Mesendoderm (in vitro differentiated cells): ENCODE measurements around the gene NEUROD2.

Source experiments
- DNase-seq: peaks from one replicate; pipeline ENCODE4 v3.0.0; 2013
- H2AK5ac ChIP-seq: 2 replicates; pipeline ENCODE4 v1.6.1; 2013; ENCODE audit warnings: low read length, inconsistent platforms
- H2BK120ac ChIP-seq: 2 replicates; pipeline ENCODE4 v1.6.1; 2013; ENCODE audit warnings: low read depth, mild to moderate bottlenecking, low read length, moderate library complexity, mixed read lengths
- H2BK15ac ChIP-seq: replicated peaks from 2 replicates; pipeline ENCODE4 v1.6.1; 2013; ENCODE audit warnings: low read depth, mild to moderate bottlenecking, moderate library complexity
- H2BK5ac ChIP-seq: 2 replicates; pipeline ENCODE4 v1.6.1; 2013; ENCODE audit warnings: low read length, inconsistent platforms
- H3K18ac ChIP-seq: 2 replicates; pipeline ENCODE4 v1.6.1; 2013; ENCODE audit warnings: mild to moderate bottlenecking, low read length, mixed read lengths
- H3K23ac ChIP-seq: one replicate; pipeline ENCODE4 v1.6.1; 2013; ENCODE audit warnings: low read length
- H3K27ac ChIP-seq: 2 replicates; pipeline ENCODE4 v1.5.1; 2013; ENCODE audit warnings: low read depth, mild to moderate bottlenecking, inconsistent platforms, low read length, moderate library complexity
- H3K27me3 ChIP-seq: 2 replicates; pipeline ENCODE4 v1.6.1; 2013; ENCODE audit warnings: low read length, control low read depth, mild to moderate bottlenecking, inconsistent platforms; ENCODE audit not compliant: insufficient read depth, poor library complexity
- H3K36me3 ChIP-seq: 2 replicates; pipeline ENCODE4 v1.6.1; 2013; ENCODE audit warnings: low read length, inconsistent platforms; ENCODE audit not compliant: control insufficient read depth, insufficient read depth
- H3K4ac ChIP-seq: one replicate; pipeline ENCODE4 v1.6.1; 2013; ENCODE audit warnings: low read depth, mild to moderate bottlenecking, low read length, moderate library complexity
- H3K4me1 ChIP-seq: 2 replicates; pipeline ENCODE4 v1.6.1; 2013; ENCODE audit warnings: low read depth, low read length, inconsistent platforms; ENCODE audit not compliant: control insufficient read depth
- H3K4me2 ChIP-seq: 2 replicates; pipeline ENCODE4 v1.6.1; 2013; ENCODE audit warnings: low read length
- H3K4me3 ChIP-seq: 2 replicates; pipeline ENCODE4 v1.5.1; 2013; ENCODE audit warnings: mild to moderate bottlenecking, low read length
- H3K56ac ChIP-seq: one replicate; pipeline ENCODE4 v1.6.1; 2013; ENCODE audit warnings: low read length
- H3K79me1 ChIP-seq: 2 replicates; pipeline ENCODE4 v1.6.1; 2013; ENCODE audit warnings: low read length, inconsistent platforms
- H3K79me2 ChIP-seq: 2 replicates; pipeline ENCODE4 v1.6.1; 2013; ENCODE audit warnings: mild to moderate bottlenecking, low read length; ENCODE audit not compliant: control insufficient read depth, insufficient read depth
- H3K9ac ChIP-seq: 2 replicates; pipeline ENCODE4 v1.6.1; 2013; ENCODE audit warnings: low read length, inconsistent platforms
- H4K5ac ChIP-seq: one replicate; pipeline ENCODE4 v1.6.1; 2013; ENCODE audit warnings: low read length
- H4K8ac ChIP-seq: one replicate; pipeline ENCODE4 v1.6.1; 2013; ENCODE audit warnings: low read depth, mild to moderate bottlenecking, control low read depth, low read length, moderate library complexity
- WGBS: extraction: QIAGEN DNeasy Blood & Tissue Kit; methylation state at CpG from one replicate; pipeline ENCODE4 v1.1.7; 2013; ENCODE audit warnings: low lambda C conversion rate, missing lambda C conversion rate; ENCODE audit not compliant: insufficient coverage; ENCODE audit errors: extremely low coverage; 5-methylcytosine and 5-hydroxymethylcytosine counted together

Gene NEUROD2

GRCh38 chr17:39600288-39600996 is 7.3 kb downstream of the NEUROD2 start:
- H3K27ac ChIP-seq: no peak overlapping the region
- no peaks in the 10 kb centered on the region for H3K79me1 ChIP-seq
- no peaks in the 10 kb centered on the region for H3K36me3 ChIP-seq
- H2BK120ac ChIP-seq: no peak overlapping the region
- H4K5ac ChIP-seq: no peak overlapping the region
- no peak overlapping the region for H3K4ac ChIP-seq
- H2BK15ac ChIP-seq: no peak overlapping the region
- no peak for DNase-seq
- H3K27me3 ChIP-seq: peaks cover 97% of the 10 kb centered on the region
- WGBS: no CpG with 5 or more reads among the region's 13 CpGs
- H4K8ac ChIP-seq: no peak overlapping the region
- H3K79me2 ChIP-seq: no peaks in the 10 kb centered on the region
- no peak overlapping the region for H2AK5ac ChIP-seq
- H3K18ac ChIP-seq: no peak overlapping the region
- no peak overlapping the region for H2BK5ac ChIP-seq
- no peak overlapping the region for H3K4me2 ChIP-seq
- no peak overlapping the region for H3K4me3 ChIP-seq
- H3K4me1 ChIP-seq: no peaks in the 10 kb centered on the region
- no peak overlapping the region for H3K9ac ChIP-seq
- no peak overlapping the region for H3K56ac ChIP-seq
- H3K23ac ChIP-seq: peak overlapping the region; percentile 29

GRCh38 chr17:39599665-39600231 is 8.0 kb downstream of the NEUROD2 start:
- no peak overlapping the region for H3K9ac ChIP-seq
- H4K8ac ChIP-seq: no peak overlapping the region
- H3K4me3 ChIP-seq: no peak overlapping the region
- no peak overlapping the region for H2BK120ac ChIP-seq
- no peak overlapping the region for H3K27ac ChIP-seq
- no CpG with 5 or more reads among the region's 28 CpGs for whole genome bisulfite sequencing
- no peak overlapping the region for H3K4ac ChIP-seq
- H3K56ac ChIP-seq: no peak overlapping the region
- H3K79me2 ChIP-seq: no peaks in the 10 kb centered on the region
- no peaks in the 10 kb centered on the region for H3K79me1 ChIP-seq
- H3K4me2 ChIP-seq: no peak overlapping the region
- H2BK15ac ChIP-seq: no peak overlapping the region
- no peak overlapping the region for H3K18ac ChIP-seq
- DNase-seq: no peak
- no peak overlapping the region for H3K23ac ChIP-seq
- H2AK5ac ChIP-seq: no peak overlapping the region
- peaks cover 96% of the 10 kb centered on the region for H3K27me3 ChIP-seq
- no peak overlapping the region for H2BK5ac ChIP-seq
- no peaks in the 10 kb centered on the region for H3K36me3 ChIP-seq
- H3K4me1 ChIP-seq: no peaks in the 10 kb centered on the region
- H4K5ac ChIP-seq: no peak overlapping the region

- WGBS: no CpG with 5 or more reads among the region's 36 CpGs
- no peaks in the 10 kb centered on the region for H3K36me3 ChIP-seq
- DNase-seq: no peak
Observed at GRCh38 chr17:39599004-39599664, 8.6 kb downstream of the NEUROD2 start.

GRCh38 chr17:39598630-39599003 is 9.1 kb downstream of the NEUROD2 start:
- no peak overlapping the region for H3K18ac ChIP-seq
- no peak overlapping the region for H3K27ac ChIP-seq
- H3K27me3 ChIP-seq: peaks cover 91% of the 10 kb centered on the region
- no peak overlapping the region for H2BK120ac ChIP-seq
- H3K4ac ChIP-seq: no peak overlapping the region
- no CpG with 5 or more reads among the region's 17 CpGs for WGBS
- no peak overlapping the region for H2BK5ac ChIP-seq
- no peak overlapping the region for H3K23ac ChIP-seq
- H3K79me1 ChIP-seq: no peaks in the 10 kb centered on the region
- no peaks in the 10 kb centered on the region for H3K79me2 ChIP-seq
- H2AK5ac ChIP-seq: no peak overlapping the region
- H3K56ac ChIP-seq: no peak overlapping the region
- no peak overlapping the region for H3K4me2 ChIP-seq
- no peak overlapping the region for H3K4me3 ChIP-seq
- DNase-seq: no peak
- H3K4me1 ChIP-seq: no peaks in the 10 kb centered on the region
- no peak overlapping the region for H2BK15ac ChIP-seq
- H3K36me3 ChIP-seq: no peaks in the 10 kb centered on the region
- no peak overlapping the region for H3K9ac ChIP-seq
- no peak overlapping the region for H4K8ac ChIP-seq
- no peak overlapping the region for H4K5ac ChIP-seq

More at GRCh38 chr17:39599004-39599664, 8.6 kb downstream of the NEUROD2 start:
- no peak overlapping the region for H2BK5ac ChIP-seq
- no peak overlapping the region for H2BK15ac ChIP-seq
- no peak overlapping the region for H3K4me2 ChIP-seq
- no peak overlapping the region for H3K18ac ChIP-seq
- no peak overlapping the region for H3K4me3 ChIP-seq
- no peaks in the 10 kb centered on the region for H3K4me1 ChIP-seq
- H3K56ac ChIP-seq: no peak overlapping the region
- no peak overlapping the region for H4K5ac ChIP-seq
- H2BK120ac ChIP-seq: no peak overlapping the region
- H3K4ac ChIP-seq: no peak overlapping the region
- H3K79me2 ChIP-seq: no peaks in the 10 kb centered on the region
- no peak overlapping the region for H4K8ac ChIP-seq
- H2AK5ac ChIP-seq: no peak overlapping the region
- H3K79me1 ChIP-seq: no peaks in the 10 kb centered on the region
- H3K23ac ChIP-seq: no peak overlapping the region
- H3K27ac ChIP-seq: no peak overlapping the region
- H3K27me3 ChIP-seq: peaks cover 94% of the 10 kb centered on the region
- H3K9ac ChIP-seq: no peak overlapping the region

- no peaks in the 10 kb centered on the region for H3K79me1 ChIP-seq
- no peak overlapping the region for H2BK15ac ChIP-seq
- no peak overlapping the region for H2BK120ac ChIP-seq
- no peak for DNase-seq
- H3K18ac ChIP-seq: no peak overlapping the region
- WGBS: no CpG with 5 or more reads among the region's 13 CpGs
- no peak overlapping the region for H4K8ac ChIP-seq
- H3K4me2 ChIP-seq: no peak overlapping the region
- no peaks in the 10 kb centered on the region for H3K79me2 ChIP-seq
- no peak overlapping the region for H4K5ac ChIP-seq
- H3K27ac ChIP-seq: no peak overlapping the region
- H2BK5ac ChIP-seq: no peak overlapping the region
- no peaks in the 10 kb centered on the region for H3K36me3 ChIP-seq
- H3K27me3 ChIP-seq: peaks cover 88% of the 10 kb centered on the region
- no peaks in the 10 kb centered on the region for H3K4me1 ChIP-seq
- H2AK5ac ChIP-seq: no peak overlapping the region
- H3K56ac ChIP-seq: no peak overlapping the region
- no peak overlapping the region for H3K4me3 ChIP-seq
- H3K23ac ChIP-seq: no peak overlapping the region
- no peak overlapping the region for H3K9ac ChIP-seq
- no peak overlapping the region for H3K4ac ChIP-seq
Observed at GRCh38 chr17:39598047-39598481, 9.7 kb downstream of the NEUROD2 start.
